NCI-H1417 (cell line): Measurements from ENCODE around the gene RAB31.

Source experiments
- DNase-seq, 3 experiments: peaks; one replicate each; lab custom pipeline; 2025; lab: John Stamatoyannopoulos, UW

Gene RAB31

DNA sequence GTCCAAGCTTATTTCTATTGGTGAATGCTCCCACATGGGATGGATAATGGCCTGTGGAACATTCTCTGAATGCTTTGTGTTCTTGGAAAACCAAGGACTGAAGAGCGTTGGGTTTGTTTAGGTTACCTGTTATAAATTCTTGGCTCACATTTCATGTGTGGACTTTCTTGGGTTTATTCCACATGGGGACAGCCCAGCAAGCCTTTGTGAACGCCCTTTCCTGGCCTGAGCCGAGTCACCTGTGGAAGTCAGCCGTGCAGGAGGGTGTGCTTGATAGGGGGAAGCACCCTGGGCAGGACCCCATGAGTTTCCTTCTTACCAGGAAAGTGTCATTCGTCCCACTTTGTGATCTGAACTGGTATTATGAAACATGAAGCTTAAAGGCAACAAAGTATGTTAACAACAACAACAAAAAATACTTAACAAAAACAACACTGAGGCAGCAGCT is 4.1 kb downstream of the RAB31 start:
- DNase-seq = no peak

DNA sequence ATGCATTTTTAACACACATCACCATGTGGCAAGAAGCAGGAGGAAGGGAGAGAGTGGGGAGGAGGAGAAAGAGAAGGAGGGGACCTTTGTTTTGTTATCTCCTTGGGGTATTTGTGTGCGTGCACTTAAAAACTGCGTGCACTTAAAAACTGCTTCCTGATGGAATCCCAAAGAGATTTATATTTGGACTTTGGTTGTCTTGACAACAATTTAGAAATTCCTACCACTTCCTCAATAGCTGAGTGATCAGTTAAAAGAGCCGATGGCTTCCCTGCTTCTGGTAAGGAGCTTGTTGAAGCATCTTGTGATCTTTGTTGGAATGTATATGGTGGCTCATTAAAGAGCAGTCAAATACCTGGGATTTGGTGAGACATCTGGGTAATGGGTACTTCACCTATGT is 4.5 kb downstream of the RAB31 start:
- no peak for DNase-seq

DNA sequence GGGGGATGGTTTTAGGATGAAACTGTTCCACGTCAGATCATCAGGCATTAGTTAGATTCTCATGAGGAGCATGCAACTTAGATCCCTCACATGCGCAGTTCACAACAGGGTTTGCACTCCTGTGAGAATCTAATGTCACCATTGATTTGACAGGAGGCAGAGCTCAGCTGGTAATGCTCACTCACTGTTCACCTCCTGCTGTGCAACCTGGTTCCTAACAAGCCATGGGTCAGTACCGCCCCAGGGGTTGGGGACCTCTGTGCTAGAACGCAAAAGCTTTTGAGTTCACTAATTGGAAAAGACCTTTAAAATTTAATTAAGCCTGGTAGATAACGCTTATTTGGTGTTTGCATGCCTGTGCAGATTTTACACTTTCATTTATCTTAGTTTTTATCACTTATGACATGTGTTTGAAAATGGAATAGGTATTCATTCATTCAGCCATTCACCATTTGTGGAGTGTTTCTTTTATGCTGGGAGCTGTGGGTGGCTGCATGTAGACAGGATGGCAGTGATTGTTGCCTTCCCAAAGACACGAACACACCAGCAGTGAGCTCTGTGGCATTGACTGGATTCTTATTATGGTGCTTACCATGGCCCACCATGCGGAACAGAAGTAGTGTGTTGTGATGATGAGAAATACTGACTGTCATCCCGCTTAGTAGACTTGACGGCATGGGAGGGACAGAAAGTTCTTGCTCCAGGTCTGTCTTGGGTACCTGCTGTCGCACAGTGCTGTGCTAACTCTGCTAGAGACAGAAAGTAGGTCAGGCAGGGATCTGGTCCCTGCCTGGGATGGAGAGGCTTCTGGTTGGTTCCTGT is 6.4 kb downstream of the RAB31 start:
- DNase-seq = no peak

DNA sequence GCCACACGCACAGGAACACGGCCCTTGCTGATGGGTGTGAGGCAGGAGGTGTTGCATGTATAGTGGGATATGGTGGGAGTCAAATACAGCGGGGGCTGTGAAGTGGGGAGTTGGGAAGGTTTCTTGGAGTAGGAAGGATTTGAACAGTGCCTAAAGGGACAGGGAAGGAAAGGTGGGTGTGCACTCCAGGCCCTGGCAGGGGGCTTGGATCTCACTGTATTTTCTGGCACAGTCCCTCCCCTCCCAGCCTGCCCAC is 6.9 kb downstream of the RAB31 start:
- no peak for DNase-seq

DNA sequence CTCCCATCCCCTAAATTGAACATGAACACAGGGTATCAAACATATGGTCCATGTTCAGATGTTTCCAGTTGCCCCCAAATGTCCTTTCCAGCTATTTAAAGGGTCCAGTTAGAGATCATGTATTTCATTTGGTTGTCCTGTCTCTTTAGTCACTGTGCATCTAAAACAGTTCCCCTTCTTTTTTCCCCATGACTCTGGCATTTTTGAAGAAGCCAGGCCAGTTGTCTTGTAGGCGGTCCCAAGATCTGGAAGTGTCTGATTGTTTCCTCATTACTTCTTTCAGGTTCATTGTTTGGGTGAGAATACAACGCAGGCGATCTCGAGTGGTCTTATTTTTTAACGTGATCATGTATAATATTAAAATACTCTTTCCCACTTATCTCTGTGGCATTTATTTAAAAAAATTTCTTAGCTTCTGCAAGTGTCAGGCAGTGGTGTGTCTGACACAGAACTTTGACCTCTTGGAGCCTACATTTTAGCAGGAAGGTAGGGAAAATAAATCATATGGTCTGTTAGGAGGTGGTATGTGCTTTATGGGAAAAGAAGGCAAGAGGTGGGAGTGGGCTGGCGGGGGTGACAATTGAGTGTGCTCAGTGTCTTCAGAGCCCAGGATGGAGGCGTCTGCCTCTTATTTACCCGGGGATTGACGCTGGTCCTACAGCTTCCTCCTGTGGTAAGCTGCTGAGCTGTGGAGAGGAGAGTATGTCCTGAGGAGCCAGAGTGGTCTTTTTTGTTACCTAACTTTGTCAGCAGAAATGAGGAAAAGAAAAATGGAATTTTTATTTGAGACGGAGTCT is 8.1 kb downstream of the RAB31 start:
- no peak for DNase-seq

DNA sequence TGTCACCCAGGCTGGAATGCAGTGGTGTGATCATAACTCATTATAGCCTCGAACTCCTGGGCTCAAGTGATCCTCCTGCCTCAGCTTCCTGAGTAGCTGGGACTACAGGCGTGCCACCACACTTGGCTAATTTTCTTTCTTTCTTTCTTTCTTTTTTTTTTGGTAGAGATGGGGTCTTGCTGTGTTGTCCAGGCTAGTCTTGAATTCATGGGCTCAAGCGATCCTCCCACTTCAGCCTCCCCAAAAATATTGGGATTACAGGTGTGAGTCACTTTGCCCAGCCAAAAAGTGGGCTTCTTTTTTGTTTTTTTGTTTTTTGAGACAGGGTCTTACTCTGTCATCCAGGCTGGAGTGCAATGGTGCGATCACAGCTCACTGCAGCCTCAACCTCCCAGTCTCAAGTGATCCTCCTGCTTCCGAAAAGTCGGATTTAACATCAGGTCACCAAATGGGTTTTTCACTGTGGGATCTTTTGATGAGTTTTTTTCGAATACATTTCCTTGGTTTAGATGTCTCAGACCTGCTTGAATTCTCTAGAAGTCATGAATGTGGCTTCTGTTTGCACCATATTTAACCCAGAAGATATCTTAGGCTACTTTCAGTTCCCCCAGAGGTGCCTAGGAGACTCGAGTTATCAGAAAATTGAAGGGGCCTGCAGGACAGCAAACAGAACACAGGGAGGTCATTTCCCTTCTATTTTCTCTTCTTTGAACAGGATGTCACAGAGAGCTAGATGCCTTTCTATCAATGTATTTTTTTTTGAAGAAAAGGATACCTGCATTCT is 8.9 kb downstream of the RAB31 start:
- DNase-seq = no peak

DNA sequence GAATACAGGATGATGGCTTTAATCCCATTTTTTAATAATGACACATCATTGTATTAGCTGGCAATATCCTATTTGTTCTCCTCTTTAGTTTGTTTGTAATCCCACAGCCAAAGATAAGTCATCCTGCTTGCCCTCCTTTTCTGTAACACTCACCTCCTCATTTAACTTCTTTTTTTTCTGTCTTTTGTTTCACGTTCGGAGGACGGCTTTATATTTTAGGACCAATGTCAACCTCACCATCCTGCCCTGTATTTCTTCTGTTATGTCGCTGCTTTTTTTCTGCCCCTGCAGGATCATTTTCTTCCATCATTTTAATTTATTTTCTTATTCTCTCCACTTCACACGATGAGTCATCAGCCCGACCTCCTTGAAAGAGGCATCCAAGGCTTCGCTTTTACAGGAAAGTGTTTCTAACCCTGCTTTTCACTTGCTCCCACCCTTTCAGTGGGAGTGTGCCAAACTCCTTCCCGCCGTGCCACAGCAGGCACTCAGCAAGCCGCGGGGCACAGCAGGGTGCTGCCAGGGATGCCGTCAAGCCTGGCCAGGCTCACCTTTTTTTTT is 11.4 kb downstream of the RAB31 start:
- peak in 2 of 3 experiments; percentile 48 to 81 for DNase-seq

DNA sequence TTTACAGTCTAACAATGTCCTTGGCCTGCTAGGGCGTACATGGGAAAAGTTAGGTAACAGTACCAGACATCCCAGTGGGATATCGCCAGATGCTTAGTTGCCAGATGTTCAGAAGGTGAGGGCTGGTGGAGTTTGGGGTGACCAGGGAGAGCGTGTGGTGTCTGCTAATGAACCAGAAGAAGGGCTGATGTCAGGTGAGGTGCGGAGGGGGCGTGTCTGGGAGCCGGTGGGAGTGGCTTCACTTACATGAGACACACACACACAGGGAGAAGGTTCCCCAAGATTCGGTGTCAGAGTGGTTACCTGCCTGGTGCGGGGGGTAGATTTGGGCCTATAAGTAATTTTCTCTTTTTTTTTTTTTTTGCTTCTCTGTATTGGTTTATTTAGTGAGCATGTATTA is 12.2 kb downstream of the RAB31 start:
- DNase-seq = no peak

DNA sequence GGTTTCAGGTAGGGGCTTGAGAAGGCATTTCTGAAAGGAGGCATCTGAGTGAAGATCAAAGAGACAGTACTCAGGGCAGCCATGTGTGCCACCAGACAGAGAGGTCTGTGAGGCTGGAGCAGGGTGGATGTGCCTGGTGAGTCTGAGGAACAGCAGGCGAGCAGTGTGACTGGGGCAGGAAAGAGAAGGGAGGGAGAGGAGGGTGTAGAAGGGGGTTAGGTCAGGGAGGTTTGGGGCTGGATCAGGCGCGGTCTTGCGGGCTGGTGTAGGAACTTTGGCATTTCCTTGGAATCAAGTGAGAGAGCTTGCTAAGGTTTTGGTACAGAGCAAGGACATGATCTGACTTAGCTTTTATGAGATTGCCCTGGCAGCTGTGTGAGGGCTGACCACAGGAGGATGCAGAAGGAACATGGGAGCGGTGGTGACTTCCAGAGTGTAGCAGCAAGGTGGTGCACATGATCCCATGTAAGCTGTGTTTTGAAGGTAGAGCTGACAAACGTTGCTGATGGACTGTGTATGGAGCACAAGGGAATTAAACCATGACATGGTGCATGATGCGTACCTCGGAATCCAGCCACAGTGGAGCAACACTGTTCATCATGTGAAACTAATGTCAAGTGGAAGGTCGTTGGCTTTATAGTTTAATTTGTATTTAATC is 13.9 kb downstream of the RAB31 start:
- DNase-seq = no peak

DNA sequence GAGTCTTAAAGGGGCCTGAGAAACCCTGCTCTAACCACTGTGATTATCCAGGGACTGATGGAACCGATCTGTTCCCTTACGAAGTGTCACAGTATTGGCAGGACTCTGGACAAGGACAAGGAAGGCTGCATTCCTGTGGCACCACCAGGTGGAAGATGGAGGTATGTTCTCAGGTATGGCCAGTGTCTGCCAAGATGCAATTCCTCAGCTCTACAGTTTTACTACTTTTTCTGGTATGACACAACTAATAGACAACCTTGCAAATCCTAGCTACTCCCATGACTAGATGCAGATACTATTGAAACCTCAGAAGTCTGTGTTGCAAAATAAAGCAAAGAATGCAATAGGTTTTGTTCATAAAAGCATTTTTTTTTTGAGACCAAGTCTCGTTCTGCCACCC is 14.6 kb downstream of the RAB31 start:
- DNase-seq = peak in 1 of 3 experiments; percentile 37

DNA sequence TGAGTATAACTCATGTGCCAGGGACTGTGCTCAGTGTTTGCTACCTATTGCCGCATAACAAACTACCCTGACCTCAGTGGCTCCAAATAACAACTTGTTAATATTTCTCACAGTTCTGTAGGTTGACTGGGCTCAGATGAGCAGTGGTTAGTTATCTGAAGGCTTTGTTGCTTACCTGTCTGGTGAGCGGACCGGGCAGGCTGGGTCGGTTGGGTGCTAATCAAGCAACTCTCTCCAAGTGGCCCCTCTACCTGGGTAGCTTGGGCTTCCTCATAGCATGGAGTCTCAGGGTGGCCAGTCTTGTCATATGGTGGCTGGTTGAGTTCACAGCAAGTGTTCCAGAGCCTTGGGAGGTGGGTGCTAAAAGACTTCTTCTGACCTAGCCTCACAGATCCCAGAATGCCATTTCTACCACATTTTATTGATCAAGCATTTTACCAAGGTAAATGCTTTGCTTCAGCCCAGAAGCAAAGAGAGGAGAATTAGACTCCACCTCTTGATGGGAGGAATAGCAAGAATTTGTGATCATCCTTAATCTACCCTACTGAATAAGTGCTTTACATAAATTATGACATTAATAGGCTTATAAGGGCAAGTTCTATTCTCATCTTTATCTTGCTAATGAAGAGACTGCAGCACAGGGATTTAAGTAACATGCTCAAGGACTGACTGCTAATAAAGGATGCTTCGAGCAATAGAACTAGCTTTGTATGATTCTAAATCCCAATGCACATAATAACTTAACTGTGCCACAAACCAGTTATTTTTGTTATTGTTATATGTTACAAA is 16.9 kb downstream of the RAB31 start:
- DNase-seq = no peak

DNA sequence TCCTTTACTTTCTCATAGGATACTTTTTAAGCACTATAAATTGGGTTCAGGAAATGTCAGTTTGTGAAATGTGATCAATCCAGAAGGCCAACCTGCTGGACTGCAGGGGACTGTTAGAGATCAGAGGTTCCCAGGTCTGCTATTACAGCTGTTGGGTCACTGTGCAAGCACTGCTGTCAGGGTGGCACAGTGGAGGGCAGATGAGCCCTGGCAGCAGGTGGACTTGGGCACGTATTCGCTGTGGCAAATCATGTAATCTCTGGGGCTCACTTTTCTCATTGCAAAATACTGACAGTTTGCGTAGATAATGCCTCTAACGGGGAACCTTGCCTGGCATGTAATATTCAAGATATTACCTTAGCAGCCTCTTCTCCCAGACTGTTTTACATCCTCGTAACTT is 18.1 kb downstream of the RAB31 start:
- no peak for DNase-seq

DNA sequence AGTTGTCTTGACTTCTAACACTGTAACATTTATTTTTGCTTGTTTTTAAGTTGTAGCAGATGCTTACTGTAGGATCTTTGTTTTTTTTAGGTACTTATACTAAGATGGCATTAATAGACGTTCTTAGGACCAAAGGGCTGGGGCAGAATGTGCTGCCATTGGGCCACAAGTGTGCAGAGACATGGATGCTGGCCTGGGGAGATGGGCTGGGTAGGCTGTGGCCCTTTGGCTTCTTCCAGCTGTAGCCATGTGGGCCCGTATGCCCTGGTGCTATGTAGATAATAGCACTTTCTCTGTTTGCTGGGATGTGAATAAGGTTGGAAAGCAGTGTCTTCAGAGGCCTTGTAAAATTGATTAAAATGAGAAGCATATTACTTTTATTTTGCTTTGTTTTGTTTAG is 18.8 kb downstream of the RAB31 start:
- DNase-seq = no peak

DNA sequence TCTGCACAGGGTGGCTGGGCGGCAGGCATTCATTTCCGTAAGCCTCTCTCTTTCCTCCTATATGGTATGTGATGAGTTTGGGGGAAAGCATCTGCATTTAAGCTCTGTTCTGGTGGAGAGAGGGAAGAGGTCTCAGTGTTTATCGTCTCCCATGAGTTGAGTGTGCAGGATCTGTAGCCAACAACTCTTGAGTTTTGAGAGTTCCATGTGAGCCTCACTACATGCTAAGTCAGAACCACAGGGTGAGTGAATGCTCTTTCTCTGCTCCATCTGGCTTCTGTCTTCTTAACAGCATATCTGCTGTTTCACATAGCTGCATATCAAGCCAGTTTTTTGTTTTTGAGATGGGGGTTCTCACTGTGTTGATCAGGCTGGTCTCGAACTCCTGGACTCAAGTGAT is 22.7 kb downstream of the RAB31 start:
- no peak for DNase-seq

DNA sequence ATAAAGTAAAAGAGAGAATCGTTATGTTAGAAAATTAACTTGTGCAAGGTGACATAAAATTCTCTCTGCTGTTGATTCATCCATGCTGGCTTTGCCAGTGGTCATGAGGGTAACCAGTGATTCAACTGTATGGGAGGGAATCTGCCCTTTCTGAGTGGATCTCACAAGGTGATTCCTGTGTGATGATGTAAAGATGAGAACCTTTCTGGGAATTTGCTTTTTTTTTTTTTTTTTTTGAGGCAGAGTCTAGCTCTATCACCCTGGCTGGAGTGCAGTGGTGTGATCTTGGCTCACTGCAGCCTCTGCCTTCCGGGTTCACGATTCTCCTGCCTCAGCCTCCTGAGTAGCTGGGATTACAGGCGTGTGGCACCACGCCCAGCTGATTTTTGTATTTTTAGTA is 23.3 kb downstream of the RAB31 start:
- DNase-seq = no peak

DNA sequence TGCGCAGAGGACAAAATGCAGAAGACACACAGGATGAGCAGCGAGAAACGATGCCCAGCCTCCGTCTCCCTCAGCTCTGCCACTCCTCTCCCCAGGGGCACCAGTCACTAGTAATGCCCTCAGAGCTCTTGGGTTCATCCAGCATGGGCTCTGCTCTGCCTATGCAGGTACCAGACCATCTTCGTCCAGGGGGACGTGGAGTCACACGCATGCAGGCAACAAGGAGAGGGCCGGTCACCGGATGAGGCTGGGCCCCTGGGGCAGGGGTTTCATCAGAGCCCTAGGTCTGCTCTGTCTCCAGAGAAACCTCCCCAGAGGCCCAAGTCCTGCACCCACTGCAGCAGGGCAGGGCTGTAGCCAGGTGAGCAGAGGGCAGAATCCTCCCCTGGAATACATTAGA is 23.9 kb downstream of the RAB31 start:
- DNase-seq = no peak

DNA sequence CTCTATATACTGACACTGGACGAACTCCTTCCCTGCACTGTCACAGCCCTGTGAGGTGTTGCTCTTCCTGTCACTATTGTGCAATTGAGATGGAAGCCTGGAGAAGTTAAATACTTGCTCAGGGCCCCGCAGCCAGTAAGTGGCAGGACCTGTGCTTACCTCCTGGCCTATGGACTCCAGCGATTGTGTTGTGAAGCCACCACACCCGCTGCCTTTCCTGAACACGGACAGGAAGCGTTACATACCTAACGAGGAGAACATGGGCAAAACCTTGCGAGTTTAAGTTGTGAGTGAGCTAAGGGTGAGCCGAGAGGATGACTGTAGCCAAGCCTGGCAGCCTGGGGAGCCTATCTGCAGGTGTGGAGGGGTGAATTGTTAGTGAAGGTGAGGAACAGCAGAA is 26.1 kb downstream of the RAB31 start:
- peak in 1 of 3 experiments; percentile 20 for DNase-seq

DNA sequence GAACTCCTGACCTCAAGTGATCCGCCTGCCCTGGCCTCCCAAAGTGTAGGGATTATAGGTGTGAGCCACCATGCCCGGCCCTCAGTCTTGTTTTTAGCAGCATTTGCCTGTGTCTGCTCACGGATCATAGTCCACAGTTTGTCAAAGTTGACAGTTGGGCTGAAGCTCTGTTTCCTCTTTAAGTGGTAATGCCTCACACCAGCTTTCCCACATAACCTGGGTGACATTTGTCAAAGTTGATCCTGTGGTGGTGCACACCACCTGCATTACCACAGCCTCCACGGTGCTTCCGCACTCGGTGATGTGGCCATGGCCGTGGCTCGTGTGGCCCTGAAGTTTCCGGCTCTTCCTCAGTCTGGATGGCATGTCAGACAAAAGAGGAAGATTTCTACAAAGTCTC is 27.1 kb downstream of the RAB31 start:
- DNase-seq = no peak

DNA sequence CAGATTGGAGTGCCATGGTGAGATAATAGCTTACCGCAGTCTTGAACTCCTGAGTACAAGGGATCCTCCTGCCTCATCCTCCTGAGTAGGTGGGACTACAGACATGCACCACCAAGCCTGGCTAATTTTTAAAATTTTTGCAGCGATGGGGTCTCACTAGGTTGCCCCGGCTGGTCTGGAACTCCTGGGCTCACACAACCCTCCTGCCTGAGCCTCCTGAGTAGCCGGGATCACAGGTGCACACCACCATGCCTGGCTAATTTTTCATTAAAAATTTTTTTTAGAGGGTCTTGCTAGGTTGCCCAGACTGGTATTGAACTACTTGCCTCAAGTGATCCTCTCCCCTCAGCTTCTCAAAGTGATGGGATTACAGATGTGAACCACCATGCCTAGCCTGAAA is 27.8 kb downstream of the RAB31 start:
- no peak for DNase-seq

DNA sequence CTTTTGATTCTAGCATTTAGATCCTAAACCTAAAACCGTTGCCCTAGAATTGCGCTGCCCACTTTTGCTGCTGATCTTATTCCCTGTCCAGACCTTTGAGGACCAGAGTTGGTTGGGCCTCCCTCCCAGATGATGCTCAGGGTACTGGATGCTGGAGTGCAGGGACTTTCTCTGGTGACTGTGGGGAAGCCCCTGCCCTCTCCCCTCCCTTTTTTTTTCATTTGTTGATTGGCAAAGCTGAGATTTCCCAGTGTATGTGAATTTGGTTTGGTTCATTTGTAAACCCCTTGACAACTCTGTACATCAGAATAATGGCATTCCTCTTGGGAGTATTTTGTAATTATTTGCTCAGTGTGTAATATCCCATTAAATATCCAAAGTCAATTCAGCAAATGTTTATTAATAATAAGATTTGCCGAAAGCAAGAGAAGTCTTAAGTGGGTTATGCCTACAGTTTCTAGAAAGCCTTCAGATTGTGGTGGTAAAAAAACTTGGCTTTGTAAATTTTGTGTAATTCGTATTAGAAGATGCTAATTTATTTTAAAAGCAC is 28.3 kb downstream of the RAB31 start:
- DNase-seq = peak in 2 of 3 experiments; percentile 24 to 63

DNA sequence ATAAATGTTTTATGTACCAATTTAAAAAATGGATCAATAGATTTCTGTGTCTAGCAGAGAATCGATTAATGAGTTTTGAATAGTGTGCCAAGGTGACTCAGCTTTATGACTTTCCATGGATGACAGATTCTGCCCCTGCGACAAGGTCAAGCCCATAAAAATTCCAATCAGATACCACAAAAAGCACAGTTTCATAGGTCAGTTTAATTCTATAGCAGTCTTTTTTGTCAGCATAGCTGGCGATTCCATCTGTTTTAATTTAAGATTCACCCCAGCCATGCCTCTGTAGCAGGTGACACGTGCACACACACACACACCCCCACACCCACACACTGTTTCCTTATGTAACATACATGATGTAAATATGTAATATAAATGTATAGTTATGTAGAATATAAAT is 28.9 kb downstream of the RAB31 start:
- peak in 1 of 3 experiments; percentile 76 for DNase-seq
